Activated gamma-delta T cell treated with Interleukin-2 at 50 U/mL for 16 hours (primary cell): ENCODE data around the gene GTF2F2.

Experiments
- DNase-seq: peaks from one replicate; pipeline ENCODE4 v3.0.0-alpha.2; 2020

Gene GTF2F2

DNA sequence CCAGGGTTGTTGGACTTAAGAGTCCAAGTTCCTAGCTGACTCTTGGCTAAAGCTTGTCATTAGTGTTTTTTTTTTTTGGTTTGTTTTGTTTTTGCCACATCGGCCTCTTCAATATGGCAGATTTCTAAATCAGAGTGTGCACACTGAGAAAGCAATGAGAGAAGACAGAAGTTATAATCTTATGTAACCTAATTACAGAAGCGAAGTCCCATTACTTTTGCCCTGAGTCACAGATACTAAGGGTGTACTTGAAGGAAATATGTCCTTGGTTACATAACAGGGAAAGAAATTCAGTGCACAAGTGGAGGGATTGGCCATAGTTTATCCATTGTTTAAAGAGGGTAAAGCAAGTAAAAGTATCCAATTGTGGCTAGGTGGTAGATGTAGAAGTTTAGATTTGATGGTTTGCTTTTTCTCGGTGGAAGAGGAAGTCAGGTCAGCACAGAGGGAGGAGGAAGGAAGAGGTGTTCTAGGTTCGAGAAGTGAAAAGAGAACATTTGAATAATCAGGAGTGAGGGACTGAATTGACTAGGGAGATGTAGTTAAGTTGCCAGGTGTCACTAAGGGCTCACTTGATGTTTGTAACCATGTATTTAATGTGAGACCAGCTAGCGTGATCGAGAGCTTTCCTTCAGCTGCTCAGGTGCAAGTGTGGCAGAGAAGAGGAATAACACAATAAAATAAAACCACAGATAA lies 12.2 kb downstream of the GTF2F2 start:
- DNase-seq, result no peak

DNA sequence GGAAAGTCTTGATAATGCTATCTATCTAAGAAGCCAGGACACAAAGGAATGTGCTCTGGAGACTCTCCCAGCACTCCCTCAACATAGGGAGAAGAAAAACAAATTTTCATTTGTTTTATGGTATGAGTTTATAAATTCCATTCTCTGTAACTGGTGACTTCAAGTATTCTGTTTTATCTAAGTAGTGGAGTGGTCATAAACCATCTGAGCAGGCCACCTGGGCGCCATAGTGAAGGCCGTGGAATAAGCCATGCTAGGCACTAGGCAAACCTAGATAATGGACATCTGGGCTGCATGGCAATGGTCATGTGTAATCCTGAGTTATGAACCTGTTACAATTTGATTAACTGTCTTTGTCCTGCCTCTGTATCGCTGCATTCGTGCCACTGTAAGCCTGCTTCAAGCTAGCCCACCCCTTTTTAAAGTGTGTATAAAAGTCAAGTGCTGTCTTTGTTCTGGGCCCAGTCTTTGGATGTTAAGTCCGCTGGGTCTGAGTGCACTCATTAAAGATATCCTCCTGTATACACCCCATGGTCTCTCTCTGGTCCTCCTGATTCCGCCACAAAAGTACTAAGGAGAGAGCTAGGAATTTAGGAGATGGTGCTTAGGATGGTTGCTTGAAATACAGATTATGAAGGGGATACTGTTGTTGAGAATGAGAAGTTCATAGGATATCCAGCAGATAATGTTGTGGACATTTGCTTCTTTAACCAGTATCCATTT lies 13.2 kb downstream of the GTF2F2 start:
- no peak for DNase-seq

DNA sequence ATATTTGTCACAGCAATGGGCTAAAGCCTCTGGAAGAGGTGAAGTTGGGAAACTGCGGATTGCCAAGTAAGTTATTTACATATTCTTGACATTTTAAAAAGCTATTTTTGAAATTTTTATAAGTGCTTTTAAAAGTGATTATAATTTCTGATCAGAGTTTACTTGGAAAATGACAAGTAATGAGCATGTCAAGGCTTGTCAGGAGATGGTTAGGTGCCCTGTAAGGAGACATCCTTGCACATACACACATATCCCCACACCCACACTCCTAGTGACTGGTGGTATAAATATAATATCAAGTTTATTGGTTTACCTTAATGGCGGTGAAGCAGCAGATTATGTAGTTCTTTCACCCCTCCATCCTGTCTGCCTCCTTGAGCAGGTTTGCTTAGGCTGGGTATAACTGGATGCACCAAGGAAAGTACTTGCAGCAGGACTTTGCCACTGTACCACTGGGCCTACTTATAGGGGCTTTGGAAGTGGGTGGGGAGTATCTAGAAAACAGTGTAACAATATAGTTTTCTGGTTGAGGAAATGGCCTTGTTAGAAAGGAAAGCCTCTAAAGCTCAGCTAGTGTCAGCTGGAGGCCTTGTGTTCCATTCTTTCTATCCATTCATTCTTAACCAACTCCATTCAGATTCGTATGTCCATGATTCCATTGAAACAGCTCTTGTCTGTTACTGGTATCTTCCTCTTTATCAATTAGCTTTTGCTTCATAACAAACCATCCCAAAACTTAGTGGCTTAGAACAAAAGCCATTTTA lies 16.6 kb downstream of the GTF2F2 start:
- no peak for DNase-seq

DNA sequence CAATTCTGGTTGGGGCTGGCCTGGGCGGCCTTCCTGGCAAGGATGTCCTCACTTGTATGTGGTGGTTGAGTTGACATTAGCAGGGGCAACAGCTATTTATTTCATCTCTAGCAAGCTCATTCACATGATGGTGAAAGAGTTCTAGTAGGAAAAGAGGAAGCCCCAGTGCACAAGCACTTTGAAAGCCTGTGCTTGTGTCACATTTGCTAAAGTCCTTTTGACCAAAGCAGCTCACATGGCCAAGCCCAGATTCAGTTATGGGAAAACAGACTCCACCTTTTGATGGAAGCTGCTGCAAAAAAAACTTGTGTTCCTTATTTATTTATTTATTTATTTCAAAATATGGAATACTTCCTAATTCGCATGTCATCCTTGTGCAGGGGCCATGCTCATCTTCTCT lies 17.2 kb downstream of the GTF2F2 start:
- DNase-seq, result no peak

DNA sequence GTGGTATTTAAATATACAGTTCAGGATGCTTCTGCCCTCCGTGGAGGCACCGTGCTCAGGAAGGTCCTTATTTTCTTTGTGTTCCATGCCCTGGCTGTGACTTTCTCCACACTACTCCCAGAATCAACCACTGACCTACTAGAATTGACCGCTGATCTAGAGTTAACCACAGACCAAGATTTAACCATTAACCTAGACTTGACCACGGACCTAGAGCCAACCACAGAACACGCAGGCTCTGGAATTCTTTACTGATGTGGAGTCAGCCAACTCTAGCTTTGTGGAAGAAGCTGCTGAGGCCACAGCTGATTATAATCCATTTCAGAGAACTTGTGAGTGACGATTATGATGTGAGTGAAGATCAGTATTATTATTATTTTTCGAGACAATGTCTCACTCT lies 18.0 kb downstream of the GTF2F2 start:
- no peak for DNase-seq

DNA sequence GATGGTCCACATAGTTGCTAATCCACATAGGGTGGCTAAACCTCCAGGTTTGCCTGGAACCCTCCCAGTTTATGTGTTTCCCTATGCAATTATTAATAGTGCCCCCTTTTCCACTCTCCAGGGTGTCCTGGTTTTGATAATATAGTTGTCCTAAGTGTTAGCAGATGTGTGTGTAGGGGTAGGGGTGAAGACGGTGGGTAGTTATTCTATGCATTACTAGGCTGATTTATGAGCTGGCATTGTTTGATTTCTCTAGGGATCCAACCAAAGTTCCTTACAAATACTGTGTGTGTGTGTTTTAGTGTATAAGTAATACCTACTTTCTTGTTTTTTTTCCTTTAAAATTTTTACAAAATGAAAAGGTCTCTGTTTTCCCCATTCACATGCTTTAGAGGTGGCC lies 21.1 kb downstream of the GTF2F2 start:
- no peak for DNase-seq

DNA sequence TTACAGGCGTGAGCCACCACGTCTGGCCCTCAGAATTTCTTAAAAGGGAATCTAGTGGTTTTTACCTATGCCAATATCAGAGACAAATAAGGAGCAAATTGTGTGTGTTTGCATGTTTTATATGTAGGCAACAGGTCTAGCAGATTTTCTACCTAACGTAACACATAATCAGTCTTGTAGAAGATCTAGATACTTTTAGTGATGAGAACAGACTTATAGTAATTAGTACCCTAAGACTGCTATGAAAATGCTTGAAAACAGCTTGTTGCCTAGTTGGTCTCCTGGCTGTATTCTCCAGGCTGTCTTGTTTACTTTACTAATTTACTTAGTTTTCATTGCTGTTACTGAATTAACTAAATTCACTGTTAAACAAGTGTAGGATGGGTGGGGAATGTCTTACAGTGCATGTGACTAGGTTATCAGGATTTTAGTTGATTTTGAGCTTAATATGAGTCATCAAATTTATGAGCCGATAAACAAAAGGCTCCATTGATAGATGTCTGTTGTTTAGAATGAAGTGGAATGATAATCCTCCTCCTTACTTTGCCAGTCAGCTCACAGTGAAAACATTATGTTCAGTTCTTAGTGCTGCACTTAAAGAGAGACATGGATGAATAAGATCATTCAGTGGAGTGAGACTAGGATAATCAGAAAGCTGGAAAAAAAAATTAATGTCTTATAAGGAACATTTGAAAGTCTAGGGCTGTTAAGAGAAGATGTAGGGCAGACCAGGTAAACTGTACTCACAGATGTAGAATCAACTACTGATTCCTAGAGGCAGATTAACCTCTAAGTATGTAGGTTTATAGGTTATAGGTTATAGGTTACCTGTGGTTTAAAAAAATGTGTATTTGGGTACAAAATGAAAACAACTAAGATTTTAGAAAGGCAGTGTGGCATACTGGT lies 22.4 kb downstream of the GTF2F2 start:
- no peak for DNase-seq

DNA sequence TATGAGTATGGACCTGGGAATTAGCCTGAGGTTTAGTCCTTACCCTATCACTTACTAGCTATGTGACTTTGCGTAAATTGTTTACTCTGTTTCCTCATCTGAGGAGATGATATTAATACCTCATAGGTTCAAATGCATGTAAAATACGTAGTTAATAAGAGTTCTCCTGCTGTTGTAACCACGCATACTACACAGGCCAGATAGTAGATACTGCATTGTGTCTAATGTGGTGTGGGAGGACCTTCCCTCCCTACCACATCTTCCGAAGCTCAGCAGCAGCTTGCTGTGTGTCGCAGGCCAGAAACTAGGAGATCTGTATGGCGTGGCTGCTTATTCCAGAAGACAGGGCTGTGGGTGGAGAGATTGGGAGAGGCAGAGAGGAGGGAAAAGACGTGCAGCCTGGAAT lies 23.0 kb downstream of the GTF2F2 start:
- DNase-seq, result no peak

DNA sequence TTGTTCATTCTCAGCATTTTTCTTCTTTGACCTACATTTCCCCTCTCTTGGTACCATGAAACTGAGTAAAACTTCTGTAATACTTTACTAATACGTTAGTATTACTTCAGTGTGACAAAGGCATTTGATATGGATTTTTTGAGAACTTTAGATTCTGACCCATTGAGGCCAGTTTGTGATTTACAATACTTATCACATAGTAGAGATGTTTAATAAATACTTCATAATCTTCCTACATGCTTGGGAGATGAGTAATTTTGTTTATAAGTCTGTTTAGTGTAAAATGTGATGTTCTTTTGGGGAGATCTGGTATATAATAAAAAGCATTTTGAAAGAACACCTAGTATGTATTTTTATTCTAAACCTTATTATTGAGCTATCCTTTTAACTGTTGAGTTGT lies 29.7 kb downstream of the GTF2F2 start:
- DNase-seq, result no peak

DNA sequence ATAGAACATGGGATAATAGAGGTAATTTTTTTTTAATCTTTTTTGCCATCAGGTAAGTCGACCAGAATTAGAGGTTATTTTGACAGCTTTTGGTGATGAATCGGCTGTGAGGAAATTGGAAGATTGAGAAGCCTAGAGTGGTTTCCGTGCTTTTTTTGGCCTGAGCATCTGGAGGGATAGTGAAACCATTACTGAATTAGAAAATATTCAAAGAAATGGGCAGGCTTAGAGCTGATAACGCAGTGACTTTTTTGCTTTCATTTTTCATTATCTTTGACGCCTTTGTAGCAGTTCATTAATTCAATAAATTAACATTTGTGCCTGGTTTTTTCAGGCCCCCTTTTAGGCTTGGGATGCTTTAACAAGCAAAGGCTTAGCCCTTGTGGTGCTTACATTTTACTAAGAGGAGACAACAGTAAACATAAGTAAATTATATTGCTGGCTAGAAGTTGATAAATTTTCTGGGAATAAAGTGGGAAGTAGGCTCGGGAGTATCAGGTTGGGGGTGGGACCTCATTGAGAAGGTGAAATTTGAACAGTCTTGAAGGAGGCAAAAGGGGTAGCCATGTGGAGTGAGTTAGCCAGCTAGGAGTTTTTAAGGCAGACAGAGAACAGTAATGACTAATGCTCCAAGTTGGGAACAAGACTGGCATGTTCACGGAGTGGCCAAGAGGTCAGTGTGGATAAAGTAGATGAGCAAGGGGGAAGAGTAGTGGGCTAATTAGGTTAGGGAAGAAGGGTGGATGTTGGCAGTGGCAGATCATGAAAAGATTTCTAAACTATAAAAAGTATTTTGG lies 36.5 kb downstream of the GTF2F2 start:
- DNase-seq, result no peak

DNA sequence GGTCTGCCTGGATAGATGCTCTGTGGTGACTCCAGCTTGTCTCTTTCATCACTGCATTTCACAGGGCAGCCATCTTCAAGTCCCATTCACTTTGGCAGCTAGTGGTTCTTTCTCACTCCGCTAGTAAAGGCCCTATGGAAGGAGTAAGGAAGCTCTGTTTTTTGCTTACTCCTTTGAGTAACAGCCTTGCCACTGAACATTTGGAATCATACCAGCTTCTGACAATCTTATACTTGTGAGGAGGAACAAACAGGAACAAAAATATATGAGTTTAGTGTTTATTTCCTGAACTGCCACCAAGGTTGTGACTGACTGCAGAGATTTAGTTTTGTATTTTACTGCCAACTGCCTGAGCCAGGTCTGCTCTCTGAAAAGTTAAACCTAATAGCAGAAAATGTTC lies 41.9 kb downstream of the GTF2F2 start:
- DNase-seq, result no peak

DNA sequence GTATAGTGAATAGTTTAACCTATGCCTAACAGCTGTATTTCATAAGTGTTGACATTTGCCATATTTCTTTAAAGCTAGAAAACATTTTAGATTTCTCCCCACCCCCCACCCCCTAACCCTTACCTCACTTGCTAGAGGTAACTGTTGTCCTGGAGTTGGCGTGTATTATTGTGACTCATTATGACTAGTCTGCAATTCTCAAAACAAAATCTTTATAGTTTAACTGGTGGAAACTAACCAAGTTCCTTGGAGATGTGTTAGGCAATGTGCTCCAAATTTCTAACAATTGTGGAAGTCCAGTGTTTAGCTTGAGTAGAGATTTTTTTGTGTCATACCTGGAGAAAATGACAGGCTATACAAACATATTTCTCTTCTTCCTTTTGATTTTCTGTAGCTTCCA lies 42.5 kb downstream of the GTF2F2 start:
- DNase-seq, result no peak

DNA sequence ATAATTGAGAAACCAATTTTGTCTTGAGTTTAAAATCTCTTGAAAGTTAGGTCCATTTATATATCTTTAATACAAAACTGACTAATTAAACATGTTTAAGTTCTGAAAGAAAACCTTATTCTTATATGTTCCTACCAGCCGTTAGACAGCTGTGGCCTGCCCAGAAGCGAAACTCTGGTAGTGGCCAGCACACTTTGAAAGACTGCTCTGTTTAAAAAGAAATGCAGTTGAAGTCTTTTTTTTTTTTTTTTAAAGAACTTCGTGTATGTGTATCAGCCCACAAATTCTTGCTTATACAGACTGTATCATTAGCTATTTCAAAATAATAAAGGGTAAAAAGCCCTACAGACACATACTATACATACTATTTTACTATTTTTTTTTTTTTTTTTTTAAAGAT lies 46.5 kb downstream of the GTF2F2 start:
- DNase-seq, result no peak

DNA sequence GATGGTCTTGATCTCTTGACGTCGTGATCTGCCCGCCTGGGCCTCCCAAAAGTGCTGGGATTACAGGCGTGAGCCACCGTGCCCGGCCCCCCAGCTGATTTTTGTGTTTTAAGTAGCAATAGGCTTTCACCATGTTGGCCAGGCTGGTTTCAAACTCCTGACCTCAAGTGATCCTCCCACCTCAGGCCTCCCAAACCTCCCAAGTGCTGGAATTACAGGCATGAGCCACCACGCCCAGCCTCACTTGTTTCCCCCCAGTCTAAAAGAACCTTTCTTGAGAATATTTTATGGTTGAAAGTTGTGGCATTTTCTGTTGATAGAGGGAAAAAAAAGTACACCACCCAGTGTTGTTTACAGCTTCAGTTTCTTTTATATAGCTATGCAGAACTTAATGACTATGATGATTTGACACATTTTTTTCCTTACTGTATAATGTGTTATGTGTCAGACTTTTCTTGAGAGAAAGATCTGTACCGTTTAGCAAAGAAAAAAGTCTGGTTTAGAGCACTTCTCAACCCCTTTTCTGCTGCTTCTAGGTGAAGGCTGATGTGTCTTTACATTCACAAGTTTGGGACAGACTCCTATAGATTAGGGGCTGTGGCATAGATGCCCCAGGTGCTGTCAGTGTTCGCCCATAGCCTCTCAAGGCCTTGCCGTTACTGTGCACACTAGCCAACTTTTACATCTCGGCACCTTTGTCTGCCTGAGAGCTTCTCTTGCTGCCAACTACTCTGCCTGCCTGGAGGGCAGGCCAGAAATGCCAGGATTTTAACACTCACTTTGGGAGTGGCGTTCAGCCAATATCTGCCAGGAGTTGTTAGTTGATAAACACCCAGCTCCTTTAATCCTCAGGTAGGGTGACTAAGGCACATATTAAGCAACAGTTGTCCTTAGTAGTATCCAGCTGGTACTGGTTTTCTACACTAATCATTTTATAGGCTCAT lies 47.6 kb downstream of the GTF2F2 start:
- DNase-seq, result no peak

DNA sequence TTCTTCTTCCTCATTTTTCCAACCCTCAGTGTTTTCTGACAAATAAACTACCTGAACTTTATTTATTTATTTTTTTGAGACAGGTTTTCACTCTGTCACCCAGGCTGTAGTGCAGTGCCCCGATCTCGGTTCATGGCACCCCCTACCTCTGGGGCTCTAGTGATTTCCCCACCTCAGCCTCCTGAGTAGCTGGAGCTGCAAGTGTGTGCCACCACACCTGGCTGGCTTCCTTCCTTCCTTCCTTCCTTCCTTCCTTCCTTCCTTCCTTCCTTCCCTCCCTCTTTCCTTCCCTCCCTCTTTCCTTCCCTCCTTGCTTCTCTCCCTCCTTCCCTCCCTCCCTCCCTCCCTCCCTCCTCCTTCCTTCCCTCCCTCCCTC lies 48.2 kb downstream of the GTF2F2 start:
- no peak for DNase-seq

DNA sequence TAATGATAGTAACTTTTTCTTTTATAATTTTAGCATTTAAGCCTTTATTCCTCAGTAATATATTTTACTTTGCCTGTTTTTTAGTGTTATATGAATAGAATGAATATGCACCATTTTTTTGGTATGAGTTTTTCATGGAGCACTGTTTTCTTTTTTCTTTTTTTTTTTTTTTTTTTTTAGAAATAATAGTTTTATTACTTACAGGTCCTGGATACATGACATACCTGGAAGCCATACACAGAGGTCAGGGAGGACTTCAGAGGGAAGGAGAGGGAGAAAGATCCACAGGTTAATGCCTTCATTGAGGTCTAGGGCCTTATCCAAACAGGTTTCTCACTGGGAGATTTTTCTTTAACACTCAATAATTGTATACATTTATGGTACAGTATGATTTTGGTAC lies 54.2 kb downstream of the GTF2F2 start:
- DNase-seq, result no peak

DNA sequence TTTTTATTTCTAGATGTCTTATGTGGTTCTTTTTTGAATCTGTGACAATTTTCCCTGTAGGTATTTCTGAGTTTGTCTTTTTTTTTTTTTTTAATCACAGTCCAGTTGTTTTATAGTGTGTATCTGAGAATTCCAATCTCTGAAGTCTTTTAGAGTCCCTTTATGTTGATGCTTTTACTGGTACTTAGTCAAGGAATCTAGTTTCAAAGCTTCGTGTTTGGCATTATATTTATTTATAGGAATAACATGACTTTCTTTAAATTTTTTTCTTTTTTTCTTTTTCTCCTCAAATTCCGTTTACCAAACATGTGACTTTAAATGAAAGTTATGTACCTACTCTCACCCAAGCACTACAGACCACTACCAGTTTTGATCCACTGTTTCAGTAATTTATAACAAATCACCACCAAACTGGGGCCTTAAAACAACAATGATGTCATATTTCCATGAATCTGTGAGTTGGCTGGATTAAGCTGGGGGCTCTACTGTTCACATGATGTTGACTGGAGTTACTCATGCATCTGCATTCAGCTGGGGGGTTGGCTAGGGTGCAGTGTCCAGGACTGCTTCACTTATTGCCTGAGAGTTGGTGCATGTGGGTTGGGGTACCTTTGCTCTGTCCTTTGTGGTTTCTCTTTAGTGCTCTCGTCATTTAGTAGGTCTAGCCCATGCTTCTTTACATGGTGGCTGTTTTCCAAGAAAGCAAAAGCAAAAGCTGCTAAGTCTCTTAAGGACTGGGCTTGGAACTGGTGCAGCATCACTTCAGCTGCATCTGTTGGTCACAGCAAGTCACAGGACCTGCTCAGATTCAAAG lies 58.2 kb downstream of the GTF2F2 start:
- no peak for DNase-seq

DNA sequence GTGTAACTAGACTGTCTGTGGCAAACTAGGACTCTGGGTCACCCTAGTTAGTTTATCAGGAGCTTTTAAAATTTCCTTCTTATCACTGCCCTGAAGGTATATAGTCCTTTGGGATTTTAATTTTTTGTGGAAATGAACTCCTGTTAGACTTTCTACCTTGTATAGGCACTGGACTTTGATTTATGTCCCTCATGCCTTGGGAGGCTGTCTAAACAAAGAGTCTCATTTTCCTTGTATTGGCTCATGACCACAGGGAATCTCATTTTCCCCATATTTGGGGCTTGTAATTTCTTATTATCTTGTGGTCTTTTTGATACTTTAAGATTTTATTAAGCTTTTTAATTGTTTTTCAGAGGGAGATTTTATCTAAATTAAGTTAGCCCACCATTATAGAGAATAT lies 59.1 kb downstream of the GTF2F2 start:
- DNase-seq, result no peak

DNA sequence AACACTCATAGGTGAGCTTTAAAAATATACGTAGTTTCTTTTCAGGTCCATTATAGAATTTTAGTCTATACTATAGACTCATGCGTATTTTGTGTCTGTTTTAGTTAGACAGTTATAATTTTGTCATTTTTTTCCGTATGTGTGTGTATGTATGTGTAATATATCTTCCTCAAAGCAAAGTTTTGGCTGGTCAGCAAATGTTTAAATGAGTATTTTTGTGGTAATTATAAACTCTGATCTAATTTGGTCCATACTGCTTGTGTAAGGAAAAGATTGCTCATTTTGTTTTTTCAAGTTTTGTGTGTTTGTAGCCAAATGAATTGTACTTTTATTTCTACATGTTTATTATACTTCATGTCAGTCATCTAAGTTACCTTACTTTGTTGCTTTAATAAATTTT lies 60.0 kb downstream of the GTF2F2 start:
- DNase-seq, result no peak
